LNCAP (cell line): ENCODE measurements around the gene CCDC88A.

Experiments used
- CTCF ChIP-seq: fragments of 450-650 bp; IDR thresholded peaks from 2 replicates; pipeline ENCODE4 v1.5.1; 2017; ENCODE audit warnings: mild to moderate bottlenecking

CCDC88A gene

DNA sequence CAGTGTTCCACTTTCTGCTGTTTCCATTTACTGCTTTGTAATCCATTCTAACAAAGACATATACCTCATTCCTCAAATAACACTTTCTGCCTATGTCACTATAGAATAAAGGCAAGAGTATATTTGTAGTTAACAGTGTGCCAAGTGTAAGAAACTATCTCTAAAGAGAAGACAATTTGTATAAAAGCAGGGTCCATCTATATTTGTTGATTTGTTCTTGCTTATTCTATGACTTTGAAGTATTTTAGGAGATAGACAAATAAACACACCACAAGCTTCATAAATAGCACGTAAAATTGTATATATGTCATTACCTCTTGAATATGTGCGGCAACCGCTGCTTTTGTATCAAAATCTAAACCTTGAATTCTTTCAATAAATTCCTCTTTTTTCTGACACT, 56.0 kb downstream of the CCDC88A start:
- TF ChIP-seq CTCF: no peak

- no peak for TF ChIP-seq CTCF
These were observed 58.0 kb downstream of the CCDC88A start for GRCh38 chr2:55361465-55362189.

DNA sequence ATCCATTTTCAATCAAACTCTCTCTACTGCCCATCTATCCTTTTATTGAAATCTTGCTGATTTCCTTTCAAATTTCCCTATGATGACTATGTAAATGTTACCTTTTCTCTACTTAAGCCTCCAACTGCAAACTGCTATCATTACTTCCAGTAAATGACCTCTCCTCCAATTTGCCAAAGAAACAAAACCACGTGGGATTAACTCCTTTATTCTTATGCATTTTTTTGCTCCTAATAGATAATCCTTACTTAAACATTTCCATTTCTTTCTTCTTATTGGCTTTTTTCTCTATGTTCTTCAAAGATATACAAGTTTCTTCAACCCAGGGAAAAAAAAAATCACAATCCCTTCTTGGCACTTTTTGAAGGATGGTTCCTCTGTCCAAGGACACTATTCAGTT, 61.2 kb downstream of the CCDC88A start:
- TF ChIP-seq CTCF: no peak

DNA sequence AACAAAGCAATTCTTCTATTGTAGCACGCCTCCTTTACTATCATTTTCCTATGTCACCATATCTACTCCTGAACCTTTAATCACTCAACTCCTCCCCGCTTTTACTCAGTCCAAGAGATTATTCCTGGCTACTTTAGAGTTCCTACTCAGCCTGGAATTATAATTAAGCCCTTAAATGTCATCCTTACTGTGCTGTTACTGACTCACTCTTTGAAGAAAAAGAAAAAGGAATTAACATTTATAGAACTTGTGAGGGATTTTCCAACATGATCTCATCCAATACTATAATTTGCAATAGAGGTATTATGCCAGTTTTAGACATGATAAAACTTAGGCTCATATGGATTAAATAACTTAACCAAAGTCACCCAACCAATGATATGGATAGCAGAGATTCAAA, 61.7 kb downstream of the CCDC88A start:
- TF ChIP-seq CTCF: no peak

GRCh38 chr2:55357164-55357563, 62.5 kb downstream of the CCDC88A start:
- TF ChIP-seq CTCF: no peak

DNA sequence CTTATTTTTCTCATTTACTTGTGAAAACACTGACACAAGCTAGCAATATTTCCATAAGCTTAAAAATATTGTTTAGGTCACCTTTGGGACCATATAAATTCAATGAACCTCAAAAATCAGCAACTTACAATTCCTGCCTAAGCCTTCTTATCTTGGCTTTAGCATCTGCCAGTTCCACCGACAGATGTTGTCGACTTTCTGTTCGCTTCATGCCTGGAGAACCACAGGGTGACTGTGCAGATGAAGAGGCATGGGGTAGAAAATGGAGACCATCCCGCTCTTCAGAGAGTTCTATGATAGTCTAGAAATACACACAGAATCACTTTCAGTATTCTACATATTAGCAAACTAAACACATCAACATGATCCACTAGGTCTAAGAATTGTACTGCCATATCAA, 64.2 kb downstream of the CCDC88A start:
- TF ChIP-seq CTCF: no peak

GRCh38 chr2:55351672-55352071, 68.0 kb downstream of the CCDC88A start:
- no peak for TF ChIP-seq CTCF

DNA sequence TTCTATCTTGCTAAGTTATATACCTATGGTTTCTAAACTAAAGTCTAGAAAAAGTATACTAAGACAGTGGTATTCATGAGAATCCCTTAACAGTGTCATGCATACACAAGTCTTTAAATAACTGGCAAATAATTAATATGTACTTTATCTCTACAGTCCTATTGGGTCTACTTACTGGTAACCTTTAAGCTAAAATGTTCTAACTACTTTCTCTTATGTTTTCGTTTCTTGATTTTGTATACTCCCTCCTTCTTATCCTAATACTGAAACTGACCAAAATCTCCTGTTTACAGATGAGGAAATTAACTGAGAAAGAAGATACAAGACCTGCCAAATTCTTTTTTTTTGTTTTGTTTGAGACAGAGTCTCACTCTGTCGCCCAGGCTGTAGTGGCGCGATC, 74.6 kb downstream of the CCDC88A start:
- TF ChIP-seq CTCF: no peak
